COLO668 (cell line): ENCODE data around the gene RHOBTB3.
A peak's percentile ranks its signal among the peaks of the same experiment; 100 is the strongest.
"Not testable (repeated sequence)": the region's sequence is repeated elsewhere in the genome, so short reads cannot be mapped to it uniquely, and the experiment has no call there.

ENCODE experiments used
- DNase-seq: peaks from one replicate; lab custom pipeline; 2025; ENCODE audit not compliant: unreplicated experiment; lab: John Stamatoyannopoulos, UW

Gene RHOBTB3

GRCh38 chr5:95730730-95731570 lies at the start of gene RHOBTB3:
Gene RHOBTB3 (plus strand): TSS chr5:95731336. CDS start chr5:95731683, 347 bp downstream.
- DNase-seq, result peak; percentile 77

DNA sequence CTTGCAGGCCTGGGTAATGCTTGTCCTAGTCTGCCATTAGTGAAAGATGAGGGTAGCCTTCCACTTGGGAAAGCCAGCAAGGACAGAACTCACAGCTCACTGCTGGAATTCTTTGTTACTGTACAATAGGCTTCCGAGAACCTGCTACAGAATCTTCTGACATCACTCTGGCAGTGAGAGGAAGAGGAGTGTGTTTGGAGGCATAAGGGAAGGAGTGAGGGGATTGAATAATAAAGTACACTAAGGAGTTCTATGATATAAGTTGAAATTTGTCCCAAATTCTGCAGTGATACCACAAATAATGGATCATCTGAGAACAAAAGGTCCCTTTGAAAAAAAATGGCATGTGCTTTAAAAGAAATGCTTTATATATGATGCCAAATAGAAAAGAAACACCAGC lies 48.2 kb upstream of the RHOBTB3 start, which contains the start of gene SPATA9:
Gene SPATA9 (minus strand): TSS at position 101 of the 400 bp plus-strand sequence. CDS start 137 bp downstream, outside the sequence.
- no peak for DNase-seq

GRCh38 chr5:95684361-95684760 lies 46.8 kb upstream of the RHOBTB3 start:
- no peak for DNase-seq

- no peak for DNase-seq
Measured at GRCh38 chr5:95686651-95687050, 44.5 kb upstream of the RHOBTB3 start.

GRCh38 chr5:95689680-95690079 lies 41.5 kb upstream of the RHOBTB3 start:
- DNase-seq, result no peak

GRCh38 chr5:95690333-95690732 lies 40.8 kb upstream of the RHOBTB3 start:
- no peak for DNase-seq

DNA sequence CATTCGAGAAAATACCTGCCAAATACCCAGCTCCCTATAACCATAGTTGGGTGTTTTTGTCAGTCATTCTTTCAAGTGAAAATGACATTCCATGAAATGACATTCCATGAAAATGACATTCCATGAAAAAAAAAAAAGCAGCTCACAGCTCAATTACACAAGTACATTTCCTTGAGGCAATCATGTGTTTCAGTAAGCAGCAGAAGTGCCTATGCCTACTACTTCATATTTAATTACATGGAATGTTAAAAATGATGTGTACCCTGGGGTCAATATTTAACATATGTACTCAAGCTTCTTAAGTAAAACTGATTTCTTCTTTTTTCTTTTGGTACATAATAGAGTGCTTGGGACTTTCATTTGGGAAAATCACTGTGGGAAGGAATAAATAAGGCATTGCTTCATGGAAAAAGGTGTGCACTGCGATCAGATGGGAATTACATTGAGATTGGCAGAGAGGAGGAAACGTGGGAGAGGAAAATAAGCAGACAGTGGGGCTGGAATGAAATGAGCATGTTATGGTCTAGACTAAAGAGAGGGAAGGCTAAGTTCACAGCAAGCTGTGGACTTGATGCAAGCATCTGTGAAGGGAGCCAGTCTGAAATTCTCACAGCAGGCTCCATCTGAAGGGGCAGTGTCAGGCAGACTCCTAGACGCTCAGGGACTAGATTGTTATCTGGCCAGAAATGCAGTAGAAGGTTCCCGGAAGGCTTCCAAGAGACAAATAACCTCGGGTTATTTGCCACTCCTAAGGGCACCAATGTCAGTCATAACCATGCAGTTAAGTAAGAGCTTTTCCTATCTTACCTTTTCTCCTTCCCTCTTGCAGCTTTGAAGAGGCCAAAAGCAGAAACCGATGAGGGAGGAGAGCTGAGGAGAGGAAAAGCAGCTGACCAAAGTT lies 33.1 kb upstream of the RHOBTB3 start:
- no peak for DNase-seq

- no peak for DNase-seq
Measured at GRCh38 chr5:95699337-95699736, 31.8 kb upstream of the RHOBTB3 start.

- DNase-seq, result no peak
Measured at GRCh38 chr5:95701074-95701473, 30.1 kb upstream of the RHOBTB3 start.

DNA sequence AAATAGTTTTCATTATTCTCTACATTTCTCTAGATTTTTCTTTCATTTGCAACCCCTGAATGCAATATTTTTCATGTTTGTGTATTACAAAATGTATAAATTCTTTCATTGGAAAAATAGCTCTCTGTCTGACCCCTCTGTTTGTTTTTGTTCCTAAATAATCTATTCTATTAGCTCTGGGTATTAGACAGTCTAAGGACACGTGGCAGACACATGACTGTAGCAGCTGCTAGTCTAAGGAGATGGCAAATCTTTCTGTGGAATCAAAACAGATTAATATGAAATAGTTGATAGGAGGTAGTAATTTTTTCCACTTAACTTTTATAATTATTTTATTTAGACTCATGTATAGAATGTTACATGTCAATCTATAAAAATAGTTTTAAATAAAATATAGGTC lies 27.0 kb upstream of the RHOBTB3 start:
- no peak for DNase-seq

- not testable (repeated sequence) for DNase-seq
Measured at GRCh38 chr5:95706196-95706595, 24.9 kb upstream of the RHOBTB3 start.

GRCh38 chr5:95707055-95707454 lies 24.1 kb upstream of the RHOBTB3 start:
- no peak for DNase-seq

GRCh38 chr5:95707534-95708188 lies 23.5 kb upstream of the RHOBTB3 start:
- not testable (repeated sequence) for DNase-seq

DNA sequence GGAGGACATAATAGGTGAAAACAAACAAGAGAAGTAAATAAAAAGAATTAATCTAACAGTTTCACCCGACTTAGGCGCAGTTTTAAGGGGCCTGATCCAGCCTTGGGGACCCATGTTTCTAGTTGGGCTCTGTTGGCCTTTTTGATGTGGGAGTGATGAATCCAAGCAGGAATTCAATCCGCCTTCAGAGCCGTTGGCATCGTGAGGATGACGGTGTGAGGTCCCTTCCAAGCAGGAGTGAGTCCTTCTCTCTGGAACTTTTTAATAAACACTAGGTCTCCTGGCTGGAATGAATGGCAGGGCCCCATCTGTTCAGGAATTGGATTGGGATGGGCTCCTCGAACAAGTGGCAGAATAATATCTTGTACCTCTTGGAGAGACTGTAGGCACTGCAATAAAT lies 22.3 kb upstream of the RHOBTB3 start:
- DNase-seq, result no peak

DNA sequence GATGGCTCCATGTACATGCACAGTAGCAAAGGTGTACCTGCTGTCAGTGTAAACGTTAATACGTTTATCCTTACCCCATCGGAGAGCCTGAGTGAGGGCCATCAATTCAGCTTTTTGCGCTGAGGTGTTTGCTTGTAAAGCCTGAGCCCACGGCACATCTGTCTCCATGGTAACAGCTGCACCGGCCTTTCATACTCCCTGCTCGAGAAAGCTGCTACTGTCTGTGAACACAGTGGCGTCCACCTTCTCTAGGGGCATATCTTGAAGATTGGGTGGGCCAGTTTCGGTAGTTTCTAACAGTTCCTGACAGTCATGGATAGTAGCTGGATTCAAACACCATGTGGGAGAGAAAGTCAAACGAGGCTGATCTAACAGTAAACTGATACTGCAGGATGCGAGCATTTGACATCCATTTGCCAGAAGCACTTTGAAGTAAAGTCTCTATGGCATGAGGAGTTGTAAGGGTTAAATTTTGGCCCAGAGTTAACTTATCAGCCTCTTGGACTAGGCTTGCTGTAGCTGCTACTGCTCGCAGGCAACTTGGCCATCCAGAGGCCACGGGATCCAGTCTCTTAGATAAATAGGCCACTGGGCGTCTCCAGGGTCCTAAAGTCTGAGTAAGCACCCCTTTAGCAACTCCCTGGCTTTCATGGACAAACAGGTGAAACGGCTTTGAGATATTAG lies 21.0 kb upstream of the RHOBTB3 start:
- no peak for DNase-seq

DNA sequence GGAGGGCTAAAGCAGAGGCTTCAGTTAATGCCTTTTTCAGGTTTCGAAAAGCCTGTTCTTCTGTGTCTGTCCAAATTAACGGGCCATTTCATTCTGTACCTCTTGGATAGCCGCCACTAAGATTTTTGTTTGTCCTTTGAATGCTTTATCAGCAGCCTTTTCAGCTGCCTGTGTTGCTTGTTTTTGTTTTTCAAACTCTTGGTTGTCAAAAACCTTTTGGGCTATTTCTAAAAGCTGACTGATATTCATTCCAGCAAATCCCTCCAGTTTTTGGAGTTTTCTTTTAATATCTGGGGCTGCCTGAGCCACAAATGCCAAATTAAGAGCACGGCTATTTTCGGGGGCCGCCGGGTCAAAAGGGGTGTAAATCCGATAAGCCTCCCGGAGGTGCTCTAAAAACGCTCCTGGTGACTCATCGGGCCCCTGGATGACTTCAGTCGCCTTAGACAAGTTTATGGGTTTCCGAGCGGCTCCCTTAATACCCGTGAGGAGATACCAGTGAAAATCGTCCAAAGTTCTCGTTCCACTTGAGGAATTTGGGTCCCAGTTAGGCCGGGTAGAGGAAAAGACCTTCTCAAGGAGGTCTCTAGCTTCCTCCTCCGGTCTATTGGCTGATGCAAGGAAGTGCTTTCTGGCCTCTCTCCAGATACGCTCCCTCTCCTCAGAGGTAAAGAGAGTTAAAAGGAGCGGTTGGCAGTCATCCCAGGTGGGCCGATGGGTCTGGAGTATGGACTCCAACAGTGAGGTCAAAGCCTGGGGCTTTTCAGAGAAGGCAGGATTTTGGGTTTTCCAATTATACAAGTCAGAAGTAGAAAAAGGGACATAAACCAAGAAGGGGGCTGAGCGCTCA lies 20.3 kb upstream of the RHOBTB3 start:
- DNase-seq, result not testable (repeated sequence)

GRCh38 chr5:95711501-95712346 lies 19.4 kb upstream of the RHOBTB3 start:
- DNase-seq, result no peak

- DNase-seq, result no peak
Measured at GRCh38 chr5:95712347-95712958, 18.7 kb upstream of the RHOBTB3 start.
